ENCODE data around the gene CHST11. TPM values are rescaled to one million over a fixed set of nuclear protein-coding genes. Genes with fewer than 3 reads are reported as not detected.

CHST11 gene
- total and polyA plus RNA-seq, 10 of the 15 experiments (the other 5 are each of a cell fraction or from before 2014, with no cell fraction given), result 1.9 to 38.1 (median 17.2) TPM

- Histone ChIP-seq H3K27ac (ENCODE audit: control insufficient read depth, insufficient read depth) (no peak overlapping the region), H4K20me1 (ENCODE audit: control insufficient read depth, insufficient read depth) (no peaks in the 10 kb centered on the region), H3K79me2 (ENCODE audit: control insufficient read depth, insufficient read depth, low read length) (peaks cover 8% of the 10 kb centered on the region), H3K4me1 (ENCODE audit: control insufficient read depth, insufficient read depth, low read length) (peaks cover 44% of the 10 kb centered on the region), H3K9ac (ENCODE audit: control insufficient read depth, insufficient read depth, low read length) (no peak overlapping the region), H3K27me3 (replicated peaks in 1 of 2; ENCODE audit: control insufficient read depth in 2 of 2, insufficient read depth in 2 of 2, low read length in 1 of 2) (no peaks in the 10 kb centered on the region), H2AFZ (ENCODE audit: control insufficient read depth, low read depth, low read length) (no peak overlapping the region), H3K4me2 (ENCODE audit: control insufficient read depth, insufficient read depth) (no peak overlapping the region), H3K4me3 (no peak overlapping the region), H3K36me3 (ENCODE audit: control insufficient read depth in 2 of 2, insufficient read depth in 2 of 2, low read length in 1 of 2) (peaks cover 0 to 3% of the 10 kb centered on the region in 2 experiments; a peak in 2 of 4 replicates), H3K9me3 (replicated peaks; ENCODE audit: control insufficient read depth, insufficient read depth, low read length) (no peaks in the 10 kb centered on the region; the same call in 1 of the 3 replicates)
- intact Hi-C loops (cut with micrococcal nuclease; ENCODE audit: unreplicated experiment), result no loop called here
- SMC1A ChIA-PET (ENCODE audit: uncharacterized antibody, unreplicated experiment), result interaction anchor here (0.6 to 1.7 kb wide), 6 partner anchors 8 to 361 kb away, joined by 3 to 5 read pairs (median 3); no protein-coding TSS in a partner anchor
- CTCF ChIA-PET, result interaction anchor here (0.9 to 1.7 kb wide), 3 partner anchors 35 to 52 kb away, joined by 3 to 5 read pairs (median 4); no protein-coding TSS in a partner anchor
- POLR2A ChIA-PET, result no interaction called here
- in situ Hi-C loops (cut with MboI), result no loop called here
- DNase-seq (ENCODE audit: low read depth, low spot score) (no peak), ATAC-seq (no peak), FAIRE-seq (no peak)
- RAD21 ChIA-PET (ENCODE audit: unreplicated experiment), result interaction anchor here (0.8 to 1.5 kb wide), 2 partner anchors 77 to 306 kb away, joined by 3 to 6 read pairs; no protein-coding TSS in a partner anchor
- WGBS (ENCODE audit: insufficient coverage, insufficient replicate concordance, low lambda C conversion rate, missing lambda C conversion rate), result 100% methylated on average over 2 of the region's 2 CpGs
- no TSS peak for BruUV-seq (replicated peaks)
- TF ChIP-seq SIX5 (IDR thresholded peaks at IDR 0.05; ENCODE audit: low read depth, low read length, severe bottlenecking), result no peak
- no peak for TF ChIP-seq MAX (IDR thresholded peaks at IDR 0.05; ENCODE audit: low read depth, low read length)
- no peak for TF ChIP-seq BCL11A (IDR thresholded peaks at IDR 0.05; ENCODE audit: low read depth, low read length)
- TF ChIP-seq NFYA (IDR thresholded peaks at IDR 0.05; ENCODE audit: borderline replicate concordance, low read depth, low read length), result no peak
- TF ChIP-seq MYB (IDR thresholded peaks at IDR 0.05; ENCODE audit: borderline replicate concordance, low read depth, low read length), result no peak
- TF ChIP-seq HDGF (IDR thresholded peaks at IDR 0.05), result no peak
- TF ChIP-seq NBN (IDR thresholded peaks at IDR 0.05), result no peak
- no peak for TF ChIP-seq FOXM1 (IDR thresholded peaks at IDR 0.05; ENCODE audit: low read depth, low read length)
- no peak for TF ChIP-seq MTA2 (IDR thresholded peaks at IDR 0.05; ENCODE audit: low read depth)
- no peak for TF ChIP-seq JUNB (IDR thresholded peaks at IDR 0.05)
- TF ChIP-seq PAX8 (IDR thresholded peaks at IDR 0.05), result no peak
- TF ChIP-seq GABPA (IDR thresholded peaks at IDR 0.05; ENCODE audit: low read depth), result no peak
- TF ChIP-seq TCF7 (IDR thresholded peaks at IDR 0.05; ENCODE audit: borderline replicate concordance), result no peak
- no peak for TF ChIP-seq KAT2A (conservative IDR thresholded peaks at IDR 0.05; ENCODE audit: control insufficient read depth, low read depth, low read length)
- TF ChIP-seq ZSCAN29 (IDR thresholded peaks at IDR 0.05), result no peak
- TF ChIP-seq POLR2AphosphoS5 (IDR thresholded peaks at IDR 0.05; ENCODE audit: low read length), result no peak
- no peak for TF ChIP-seq SUPT20H (IDR thresholded peaks at IDR 0.05; ENCODE audit: borderline replicate concordance, control insufficient read depth, low read depth, low read length)
Observed at GRCh38 chr12:104747330-104747729, 290.6 kb downstream of the CHST11 start.
